ENCODE results near the gene TRIM43B.
"Not testable (repeated sequence)": the region's sequence is repeated elsewhere in the genome, so short reads cannot be mapped to it uniquely, and the experiment has no call there.

Gene TRIM43B

DNA sequence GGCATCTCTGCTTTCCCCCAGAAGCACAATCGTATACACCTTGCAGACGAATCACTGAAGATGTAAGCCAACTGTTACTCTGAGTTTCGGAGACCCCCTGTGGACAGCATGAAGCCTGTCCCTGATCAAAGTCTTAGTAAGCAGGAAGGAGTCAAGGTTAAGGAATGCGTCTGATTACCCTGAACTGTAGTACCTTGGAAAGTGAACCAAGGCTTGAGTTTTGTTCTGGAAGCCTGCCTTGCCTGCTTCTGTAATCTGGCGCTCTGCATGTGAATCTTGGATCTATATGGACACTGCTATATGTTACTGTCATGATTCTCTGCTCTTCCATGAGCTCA lies 48.7 kb downstream of the TRIM43B start:
- not testable (repeated sequence) for H4K20me1 ChIP-seq (ENCODE audit: insufficient read depth)

DNA sequence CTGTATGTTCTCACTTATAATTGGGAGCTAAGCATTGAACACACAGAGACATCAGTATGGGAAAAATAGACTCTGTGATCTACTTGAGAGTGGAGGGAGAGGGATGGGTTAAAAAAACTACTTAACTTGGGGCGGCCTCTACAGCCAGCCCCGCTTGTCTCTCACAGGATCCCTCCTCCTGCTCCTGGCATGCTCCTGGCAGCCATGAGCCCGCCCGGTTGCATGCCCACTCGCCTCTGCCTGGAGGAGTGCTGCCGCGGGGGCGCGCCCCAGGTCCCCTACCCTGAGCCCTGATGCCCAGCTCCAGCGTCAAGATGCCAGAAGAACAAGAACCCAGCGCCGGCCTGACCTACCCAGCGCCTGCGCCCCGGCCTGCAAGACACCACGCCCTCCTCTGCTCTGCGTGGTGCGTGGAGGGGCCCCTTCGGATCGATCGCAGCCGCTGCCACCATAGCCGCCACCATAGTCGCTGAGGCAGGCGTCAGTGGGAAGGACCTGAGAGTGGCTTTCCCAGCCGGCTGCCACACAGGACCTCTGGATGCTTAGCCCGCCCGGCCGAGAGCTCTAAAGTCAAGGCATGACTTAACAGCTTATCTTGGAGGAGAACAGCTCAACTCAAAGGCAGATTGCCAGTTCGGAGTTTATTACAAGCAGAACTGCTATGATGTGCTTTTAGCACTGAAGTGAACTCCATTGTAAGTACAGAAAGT lies 49.2 kb downstream of the TRIM43B start:
- not testable (repeated sequence) for H3K9ac ChIP-seq; H4K20me1 ChIP-seq (ENCODE audit: insufficient read depth); H3K4me3 ChIP-seq (IDR thresholded peaks at IDR 0.05; ENCODE audit: insufficient read depth, low read depth, low read length); H3K79me2 ChIP-seq (ENCODE audit: insufficient read depth, low read depth); H3K36me3 ChIP-seq (ENCODE audit: insufficient read depth); H3K27ac ChIP-seq; H3K4me1 ChIP-seq (ENCODE audit: low read depth, poor library complexity, severe bottlenecking); H3K27me3 ChIP-seq (ENCODE audit: insufficient read depth, low read depth); H2AFZ ChIP-seq (ENCODE audit: low read depth); H3K4me2 ChIP-seq

More for the DNA sequence above, 48.7 kb downstream of the TRIM43B start:
- H3K4me3 ChIP-seq (IDR thresholded peaks at IDR 0.05; ENCODE audit: insufficient read depth, low read depth, low read length); H3K4me2 ChIP-seq; H3K9ac ChIP-seq; H3K4me1 ChIP-seq (ENCODE audit: low read depth, poor library complexity, severe bottlenecking); H3K79me2 ChIP-seq (ENCODE audit: insufficient read depth, low read depth); H2AFZ ChIP-seq (ENCODE audit: low read depth); H3K27ac ChIP-seq; H3K27me3 ChIP-seq (ENCODE audit: insufficient read depth, low read depth); H3K36me3 ChIP-seq (ENCODE audit: insufficient read depth): not testable (repeated sequence)

DNA sequence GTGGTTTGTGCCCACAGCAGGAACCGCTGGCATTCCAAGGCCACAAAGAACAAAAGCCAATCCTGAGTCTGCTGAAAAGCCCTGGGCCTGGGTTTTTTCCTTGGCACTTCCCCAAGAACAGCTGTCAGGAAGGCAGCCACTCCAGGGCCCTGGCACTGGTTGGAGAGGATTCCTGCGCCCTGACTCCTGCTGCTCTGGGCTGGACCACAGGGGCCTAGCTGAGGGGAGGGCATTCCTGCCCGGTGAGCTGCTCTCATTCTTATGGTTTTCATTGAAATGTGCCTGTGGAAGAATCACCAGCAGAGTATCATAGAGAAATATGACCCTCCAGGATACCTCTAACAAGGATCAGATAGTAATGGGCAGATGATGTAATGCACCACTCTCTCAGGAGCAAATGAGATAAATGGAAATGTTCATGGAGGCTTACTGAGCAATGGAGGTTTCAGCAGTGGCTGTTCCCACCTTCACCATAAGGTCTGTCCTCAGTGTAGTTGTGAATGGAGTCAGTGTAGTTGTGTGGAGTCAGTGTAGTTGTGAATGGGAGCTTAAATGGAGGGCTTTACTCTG lies 50.0 kb downstream of the TRIM43B start:
- H2AFZ ChIP-seq (ENCODE audit: low read depth); H3K4me3 ChIP-seq (IDR thresholded peaks at IDR 0.05; ENCODE audit: insufficient read depth, low read depth, low read length); H3K4me1 ChIP-seq (ENCODE audit: low read depth, poor library complexity, severe bottlenecking); H3K36me3 ChIP-seq (ENCODE audit: insufficient read depth); H3K27me3 ChIP-seq (ENCODE audit: insufficient read depth, low read depth); H3K27ac ChIP-seq; H3K9ac ChIP-seq; H4K20me1 ChIP-seq (ENCODE audit: insufficient read depth); H3K4me2 ChIP-seq; H3K79me2 ChIP-seq (ENCODE audit: insufficient read depth, low read depth): not testable (repeated sequence)

DNA sequence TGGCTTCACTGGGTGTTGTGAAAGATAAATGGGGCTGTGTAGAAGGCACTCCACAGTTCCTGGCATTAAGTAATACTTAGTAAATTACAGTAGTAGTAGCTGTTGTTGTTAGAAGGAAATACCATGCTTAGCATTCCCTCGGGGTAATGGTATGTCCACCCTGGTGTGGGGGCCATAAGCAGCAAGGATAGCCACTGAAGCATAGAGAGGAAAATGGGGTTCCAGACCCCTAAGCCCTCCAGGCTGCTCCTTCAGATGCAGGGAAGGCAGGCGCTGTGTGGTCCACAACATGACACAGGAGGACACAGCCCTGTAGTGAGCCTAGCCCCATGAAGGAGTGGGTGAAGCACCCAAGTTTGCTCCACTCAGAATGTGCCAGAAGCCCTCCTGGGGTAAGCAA lies 50.6 kb downstream of the TRIM43B start:
- H3K79me2 ChIP-seq (ENCODE audit: insufficient read depth, low read depth); H3K9ac ChIP-seq; H3K27ac ChIP-seq; H3K36me3 ChIP-seq (ENCODE audit: insufficient read depth); H3K4me3 ChIP-seq (IDR thresholded peaks at IDR 0.05; ENCODE audit: insufficient read depth, low read depth, low read length); H3K4me2 ChIP-seq; H4K20me1 ChIP-seq (ENCODE audit: insufficient read depth); H3K27me3 ChIP-seq (ENCODE audit: insufficient read depth, low read depth); H3K4me1 ChIP-seq (ENCODE audit: low read depth, poor library complexity, severe bottlenecking); H2AFZ ChIP-seq (ENCODE audit: low read depth): not testable (repeated sequence)

DNA sequence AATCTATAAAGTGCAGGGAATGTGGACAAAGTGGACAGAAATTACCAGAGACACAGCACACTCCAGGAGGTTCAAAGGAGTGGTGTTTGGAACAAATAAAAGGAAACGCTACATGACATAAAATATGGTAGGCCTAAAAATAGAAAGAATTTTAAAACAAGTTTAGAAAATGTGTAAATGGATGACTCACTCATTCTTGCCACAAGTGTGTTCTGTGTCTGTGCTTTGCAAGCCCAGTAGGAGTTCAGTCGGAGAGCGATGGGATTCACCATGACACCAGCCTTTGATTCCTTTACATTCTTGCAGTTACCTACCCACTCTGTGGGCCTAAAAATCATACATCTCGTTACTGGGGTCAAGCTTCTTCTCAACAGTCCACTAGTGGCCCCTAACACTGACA lies 51.2 kb downstream of the TRIM43B start:
- H3K9ac ChIP-seq; H3K27me3 ChIP-seq (ENCODE audit: insufficient read depth, low read depth); H3K36me3 ChIP-seq (ENCODE audit: insufficient read depth); H3K27ac ChIP-seq; H3K4me1 ChIP-seq (ENCODE audit: low read depth, poor library complexity, severe bottlenecking); H4K20me1 ChIP-seq (ENCODE audit: insufficient read depth); H2AFZ ChIP-seq (ENCODE audit: low read depth); H3K4me3 ChIP-seq (IDR thresholded peaks at IDR 0.05; ENCODE audit: insufficient read depth, low read depth, low read length); H3K4me2 ChIP-seq; H3K79me2 ChIP-seq (ENCODE audit: insufficient read depth, low read depth): not testable (repeated sequence)

DNA sequence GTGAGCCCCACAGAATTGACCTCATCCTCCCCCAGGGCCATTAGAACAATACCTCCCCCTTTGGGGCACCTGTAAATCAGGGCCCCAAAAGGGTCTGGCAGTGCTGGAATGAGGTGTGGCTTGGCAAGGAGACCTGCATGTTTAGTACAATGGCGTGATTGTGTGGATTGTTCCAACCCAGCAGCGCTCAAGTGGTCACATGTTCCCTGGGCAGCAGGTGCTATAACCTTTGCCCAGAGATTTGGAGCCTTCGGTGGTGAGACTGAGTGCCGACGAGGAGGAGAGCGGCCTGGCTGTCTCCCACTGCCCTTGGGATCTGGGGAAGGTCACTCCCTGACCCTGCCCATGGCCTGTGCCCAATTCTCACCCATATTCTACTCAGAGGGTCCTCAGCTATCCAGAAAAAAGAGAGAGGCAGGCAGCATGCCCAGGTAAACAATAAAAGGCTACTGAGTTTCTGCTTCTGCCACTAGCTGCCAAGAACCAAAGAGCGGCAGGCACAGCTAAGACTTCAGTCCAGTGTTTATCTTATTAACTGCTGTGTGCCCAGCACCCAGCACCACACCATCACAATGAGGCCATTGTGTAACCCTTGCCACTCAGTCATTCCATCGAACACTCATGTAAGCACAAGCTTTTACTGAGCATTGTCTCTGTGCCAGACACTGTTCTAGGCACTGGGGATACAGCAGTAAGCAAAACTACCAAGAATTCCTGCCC lies 54.6 kb downstream of the TRIM43B start:
- not testable (repeated sequence) for H4K20me1 ChIP-seq (ENCODE audit: insufficient read depth); H3K79me2 ChIP-seq (ENCODE audit: insufficient read depth, low read depth); H2AFZ ChIP-seq (ENCODE audit: low read depth); H3K4me3 ChIP-seq (IDR thresholded peaks at IDR 0.05; ENCODE audit: insufficient read depth, low read depth, low read length); H3K27ac ChIP-seq; H3K36me3 ChIP-seq (ENCODE audit: insufficient read depth); H3K4me2 ChIP-seq; H3K9ac ChIP-seq; H3K27me3 ChIP-seq (ENCODE audit: insufficient read depth, low read depth); H3K4me1 ChIP-seq (ENCODE audit: low read depth, poor library complexity, severe bottlenecking)

DNA sequence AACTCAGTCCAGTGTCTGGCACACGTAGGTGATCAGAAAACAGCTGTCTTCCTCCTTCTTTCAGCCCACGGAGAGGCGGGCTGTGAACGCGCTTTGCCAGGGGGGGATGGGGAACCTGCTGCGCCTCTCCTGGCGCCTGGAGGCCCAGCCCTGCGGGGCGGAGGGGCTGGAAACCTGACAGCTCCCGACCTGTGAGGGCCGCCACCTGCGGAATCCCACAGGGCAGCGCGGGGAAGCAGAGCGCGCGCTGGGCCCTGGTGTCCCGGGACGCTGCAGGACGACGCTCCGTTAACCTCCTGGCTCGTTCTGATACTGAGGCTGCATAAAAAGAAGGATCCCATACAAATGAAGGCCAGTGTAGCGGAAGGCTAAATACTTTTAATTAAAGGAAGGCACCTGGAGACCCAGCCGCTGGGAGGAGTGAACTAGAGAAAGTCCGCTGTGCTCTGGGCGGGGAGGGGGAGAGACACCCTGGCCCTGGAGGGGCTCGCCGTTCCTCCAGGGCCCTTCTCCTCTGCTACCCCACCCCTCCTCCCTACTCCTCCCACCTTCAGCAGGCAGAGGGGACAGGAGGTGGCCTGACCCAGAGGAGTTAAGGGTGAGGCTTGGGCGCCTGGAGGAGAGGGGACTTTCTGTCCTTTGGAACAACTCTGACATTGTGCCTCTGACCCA lies 57.2 kb downstream of the TRIM43B start:
- not testable (repeated sequence) for H3K27me3 ChIP-seq (ENCODE audit: insufficient read depth, low read depth); H3K4me3 ChIP-seq (IDR thresholded peaks at IDR 0.05; ENCODE audit: insufficient read depth, low read depth, low read length); H3K9ac ChIP-seq; H3K4me2 ChIP-seq; H3K27ac ChIP-seq; H2AFZ ChIP-seq (ENCODE audit: low read depth); H4K20me1 ChIP-seq (ENCODE audit: insufficient read depth); H3K36me3 ChIP-seq (ENCODE audit: insufficient read depth); H3K4me1 ChIP-seq (ENCODE audit: low read depth, poor library complexity, severe bottlenecking); H3K79me2 ChIP-seq (ENCODE audit: insufficient read depth, low read depth)
